ENCODE measurements around the gene SHROOM2.

Gene SHROOM2

GRCh38 chrX:9905721-9906120 lies 119.5 kb downstream of the SHROOM2 start:
- no peak for DNase-seq

DNA sequence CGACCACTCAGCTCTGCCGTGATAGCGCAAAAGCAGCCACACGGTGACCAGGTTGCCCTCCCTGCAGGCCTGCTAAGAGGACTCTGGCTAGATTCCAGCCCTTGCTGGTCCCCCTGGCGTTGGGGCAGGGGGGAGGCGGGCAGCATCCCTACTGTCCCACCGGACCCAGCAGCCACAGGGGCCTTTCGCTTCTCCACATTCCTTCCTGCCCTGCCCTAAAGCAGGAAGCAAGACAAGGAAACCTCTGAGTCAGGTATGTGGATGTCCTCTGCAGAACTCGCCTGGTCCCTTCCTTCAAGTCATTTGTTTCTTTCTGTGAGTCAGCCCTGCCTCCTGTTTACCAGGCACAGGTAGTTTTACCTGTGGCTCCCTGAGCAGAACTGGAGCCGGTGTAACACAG lies 120.7 kb downstream of the SHROOM2 start:
- no peak for DNase-seq

DNA sequence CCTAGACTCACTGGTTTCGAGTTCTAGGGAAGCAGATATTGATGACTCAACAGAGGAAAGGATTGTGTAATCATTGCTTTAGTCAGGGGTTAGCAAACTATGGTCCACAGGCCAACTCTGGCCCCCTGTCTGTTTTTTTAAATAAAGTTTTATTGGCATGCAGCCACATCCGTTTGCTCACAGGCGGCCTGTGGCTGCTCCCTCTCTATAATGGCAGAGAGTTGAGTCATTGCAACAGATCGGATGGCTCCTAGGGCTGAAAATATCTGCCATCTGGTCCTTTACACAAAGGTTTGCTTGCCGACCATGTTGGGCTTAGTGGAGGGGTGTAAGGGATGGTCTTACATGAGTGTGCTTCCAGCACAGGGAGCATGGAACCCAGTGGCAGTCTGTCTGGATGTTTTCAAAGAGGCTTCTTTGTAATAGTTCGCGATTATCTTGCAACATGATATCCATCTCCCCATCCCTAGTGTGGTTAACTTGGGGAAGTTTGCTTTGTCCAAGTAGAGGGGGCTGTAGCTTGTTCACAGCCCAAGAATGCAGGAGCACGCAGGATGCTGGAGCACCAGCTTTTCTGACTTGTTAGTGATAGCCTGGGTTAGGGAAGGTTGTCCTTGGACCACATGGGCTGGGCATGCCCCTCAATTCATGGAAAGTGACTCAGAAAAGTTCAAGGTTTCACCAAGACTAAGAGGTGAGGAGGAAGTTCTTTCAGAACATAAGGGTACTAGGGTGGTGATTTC lies 121.6 kb downstream of the SHROOM2 start:
- no peak for DNase-seq

DNA sequence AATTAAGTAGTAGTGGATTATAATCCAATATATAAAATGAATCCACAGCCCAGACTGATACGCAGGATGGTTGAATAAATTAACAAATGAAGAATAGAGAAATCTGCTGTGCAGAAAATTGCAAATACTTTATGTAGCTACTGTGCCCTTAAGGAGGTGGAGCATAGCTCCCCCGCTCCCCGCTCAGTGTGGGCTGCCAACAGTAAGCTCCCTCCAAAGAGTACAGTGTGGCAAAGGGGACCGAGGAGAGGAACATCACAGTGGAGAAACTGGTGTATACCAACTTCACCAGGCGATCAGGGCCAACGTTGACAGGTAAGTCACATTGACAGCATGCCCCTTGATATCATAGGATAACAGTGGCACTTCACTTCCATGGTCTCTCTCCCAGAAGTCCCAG lies 123.0 kb downstream of the SHROOM2 start:
- no peak for DNase-seq

- no peak for DNase-seq
Observed at GRCh38 chrX:9911487-9911886, 125.3 kb downstream of the SHROOM2 start.

- DNase-seq, result no peak
Observed at GRCh38 chrX:9912351-9913145, 126.3 kb downstream of the SHROOM2 start.

DNA sequence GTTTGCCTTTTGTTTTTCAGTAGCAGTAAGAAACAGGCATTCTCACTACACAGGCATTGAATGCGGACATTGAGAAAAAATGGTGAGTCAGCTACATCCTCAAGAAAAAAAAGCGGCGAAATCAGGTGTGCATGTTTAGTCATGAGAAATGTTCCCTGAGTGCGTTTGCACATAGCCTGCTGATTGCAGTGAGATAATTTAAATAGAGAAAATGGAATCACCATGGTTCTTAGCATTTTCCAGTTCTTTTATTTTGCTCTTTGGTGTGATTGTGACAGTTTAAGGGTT lies 126.9 kb downstream of the SHROOM2 start:
- DNase-seq, result no peak

- DNase-seq, result no peak
Observed at GRCh38 chrX:9917861-9918260, 131.6 kb downstream of the SHROOM2 start.

- DNase-seq, result no peak
Observed at GRCh38 chrX:9919632-9920172, 133.5 kb downstream of the SHROOM2 start.

- DNase-seq, result no peak
Observed at GRCh38 chrX:9921407-9921806, 135.2 kb downstream of the SHROOM2 start.

DNA sequence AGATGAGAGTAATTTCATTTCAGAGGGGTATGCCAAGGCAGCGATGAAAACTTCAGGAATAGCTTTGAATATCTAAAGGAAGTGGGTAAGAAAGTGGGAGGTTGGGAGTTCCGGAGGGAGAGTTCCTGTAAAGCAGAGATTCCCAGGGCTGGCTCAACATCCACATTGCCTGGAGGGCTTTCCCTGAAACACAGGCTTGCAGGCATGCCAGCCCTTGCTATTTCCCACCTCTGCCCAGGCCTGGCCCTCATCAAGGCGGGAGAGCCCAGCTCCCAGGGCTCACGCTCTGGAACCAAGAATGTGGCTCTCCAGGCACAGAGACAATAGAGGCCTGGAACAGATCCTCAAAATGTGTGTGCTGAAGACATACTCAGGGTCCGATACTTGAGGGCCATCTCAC lies 137.1 kb downstream of the SHROOM2 start:
- no peak for DNase-seq

- DNase-seq, result no peak
Observed at GRCh38 chrX:9926002-9926401, 139.8 kb downstream of the SHROOM2 start.

GRCh38 chrX:9927698-9928482 lies 141.7 kb downstream of the SHROOM2 start:
- peak; percentile 4 for DNase-seq

DNA sequence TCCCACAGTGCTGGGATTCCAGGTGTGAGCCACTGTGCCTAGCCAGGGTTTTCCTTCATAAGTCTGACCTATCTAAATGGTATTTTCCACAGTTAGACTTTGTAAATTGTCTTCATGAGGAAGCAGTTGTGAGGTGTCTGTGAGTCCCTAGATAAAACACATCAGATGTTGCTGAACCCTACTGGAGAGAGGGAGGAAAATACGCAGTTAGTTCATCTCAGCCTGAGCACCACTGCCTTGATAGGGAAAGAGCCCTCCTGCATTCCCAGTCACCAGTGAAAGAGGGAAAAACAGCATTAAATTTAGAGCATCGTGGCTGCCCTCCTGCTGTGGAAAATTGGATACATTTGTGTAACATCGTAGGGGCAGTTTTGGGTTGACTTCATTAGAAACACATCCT lies 149.2 kb downstream of the SHROOM2 start:
- no peak for DNase-seq

GRCh38 chrX:9937761-9938160 lies 151.5 kb downstream of the SHROOM2 start:
- no peak for DNase-seq

GRCh38 chrX:9938516-9938915 lies 152.3 kb downstream of the SHROOM2 start:
- no peak for DNase-seq

- no peak for DNase-seq
Observed at GRCh38 chrX:9940421-9940820, 154.2 kb downstream of the SHROOM2 start.

GRCh38 chrX:9942086-9942485 lies 155.9 kb downstream of the SHROOM2 start:
- DNase-seq, result no peak

DNA sequence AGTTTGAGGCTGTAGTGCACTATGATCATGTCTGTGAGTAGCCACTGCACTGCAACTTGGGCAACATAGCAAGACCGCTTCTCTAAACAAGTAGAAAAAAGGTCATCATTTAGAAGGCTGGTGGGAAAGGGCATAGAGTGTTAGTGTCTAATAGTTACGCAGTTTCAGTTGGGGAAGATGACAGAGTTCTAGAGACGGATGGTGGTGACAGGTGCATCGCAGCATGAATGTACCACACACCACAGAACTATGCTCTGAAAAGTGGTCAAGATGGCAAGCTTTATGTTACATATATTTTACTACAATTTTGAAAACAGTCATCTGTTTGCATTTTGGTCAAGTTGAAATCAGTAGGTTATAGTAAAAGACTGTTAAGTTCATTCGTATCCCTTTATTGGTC lies 157.2 kb downstream of the SHROOM2 start:
- no peak for DNase-seq

DNA sequence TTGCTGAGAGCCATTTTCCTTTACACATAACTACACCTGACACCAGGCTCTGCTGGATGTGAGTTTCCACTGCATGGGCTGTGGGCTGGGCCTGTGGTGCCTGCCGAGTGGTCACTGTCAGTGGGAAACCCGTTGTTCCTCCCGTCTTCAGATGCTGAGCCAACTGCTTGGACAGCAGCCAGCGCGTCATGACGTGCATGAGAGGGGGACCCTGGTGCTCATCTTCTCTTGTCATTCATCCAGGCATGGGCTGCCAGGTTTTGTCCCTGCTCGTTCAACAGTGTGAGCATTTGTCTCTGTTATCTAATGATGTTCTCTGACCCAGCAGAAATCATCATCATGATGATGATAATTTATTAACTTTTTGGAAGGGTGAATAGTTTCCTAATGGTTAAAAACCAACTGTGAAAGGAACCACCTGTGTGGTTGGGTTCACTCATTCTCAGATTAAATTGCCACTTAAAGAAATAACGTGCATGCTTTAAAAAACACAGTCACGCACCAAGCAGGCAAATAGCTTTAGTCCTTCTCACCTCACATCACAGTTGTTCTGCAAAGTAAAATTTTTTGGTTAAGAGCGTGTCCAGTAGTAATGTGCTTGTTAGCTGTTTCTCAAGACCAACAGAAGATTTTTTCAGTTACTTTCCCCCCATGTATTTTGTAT lies 161.0 kb downstream of the SHROOM2 start:
- DNase-seq, result no peak

GRCh38 chrX:9948406-9948805 lies 162.2 kb downstream of the SHROOM2 start:
- no peak for DNase-seq

GRCh38 chrX:9952300-9952699 lies 166.1 kb downstream of the SHROOM2 start:
- no peak for DNase-seq

- DNase-seq, result no peak
Observed at GRCh38 chrX:9953396-9953795, 167.2 kb downstream of the SHROOM2 start.

All from NCI-H187 treated with DMSO at 0.1 percent for 48 hours (cell line).